Measurements from ENCODE around the gene ITGA11.

ITGA11 gene

DNA sequence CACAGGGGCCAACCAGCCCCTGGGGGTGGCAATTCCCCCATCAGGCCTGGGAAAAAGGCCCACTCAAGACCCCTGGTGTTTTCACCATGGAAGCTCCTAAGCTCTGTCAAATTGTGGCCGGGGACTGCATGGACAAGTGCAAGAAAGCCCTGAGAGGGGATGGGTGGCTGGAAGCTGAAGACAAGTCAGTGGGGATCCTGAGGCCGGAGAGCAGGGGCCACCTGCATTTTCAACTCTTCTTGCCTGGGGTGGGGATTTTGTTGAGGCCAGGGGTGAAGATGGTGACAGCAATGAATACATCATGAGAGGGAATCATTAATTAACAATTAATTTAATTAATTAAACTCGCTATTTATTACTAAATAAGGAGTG lies 120.5 kb downstream of the ITGA11 start:
- DNase-seq (ENCODE audit: low read depth, low spot score): no peak

DNA sequence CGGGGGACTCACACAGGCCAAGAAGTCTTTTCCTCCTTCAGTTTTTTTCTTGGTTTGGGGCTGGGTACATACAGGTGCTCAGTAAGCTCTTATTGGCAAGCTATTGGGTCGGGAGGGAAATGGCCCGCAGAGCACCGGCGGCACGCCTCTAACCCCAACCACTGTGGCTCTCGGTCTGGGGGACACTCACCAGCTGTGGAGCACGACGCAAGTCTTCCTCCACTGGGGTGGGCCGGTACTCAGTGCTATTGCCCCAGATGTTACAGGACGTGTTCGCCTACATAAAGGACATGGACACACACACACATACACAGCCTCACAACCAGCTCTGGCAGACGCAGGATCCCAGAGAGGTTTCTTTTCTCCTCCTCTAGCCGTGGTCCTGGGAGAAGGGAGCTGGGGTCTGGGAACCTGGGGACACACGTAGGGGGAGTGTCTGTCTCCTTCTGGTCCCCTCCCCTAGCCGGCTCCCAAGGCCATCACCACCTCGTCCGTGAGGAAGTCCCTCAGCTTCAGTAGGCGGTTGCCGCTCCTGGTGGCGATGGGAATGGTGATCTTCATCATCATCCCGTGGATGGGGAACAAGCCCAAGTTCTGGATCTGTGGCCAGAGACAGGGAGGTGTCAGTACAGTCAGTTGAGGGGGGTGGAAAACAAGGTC lies 121.0 kb downstream of the ITGA11 start:
- DNase-seq (ENCODE audit: low read depth, low spot score): no peak

DNA sequence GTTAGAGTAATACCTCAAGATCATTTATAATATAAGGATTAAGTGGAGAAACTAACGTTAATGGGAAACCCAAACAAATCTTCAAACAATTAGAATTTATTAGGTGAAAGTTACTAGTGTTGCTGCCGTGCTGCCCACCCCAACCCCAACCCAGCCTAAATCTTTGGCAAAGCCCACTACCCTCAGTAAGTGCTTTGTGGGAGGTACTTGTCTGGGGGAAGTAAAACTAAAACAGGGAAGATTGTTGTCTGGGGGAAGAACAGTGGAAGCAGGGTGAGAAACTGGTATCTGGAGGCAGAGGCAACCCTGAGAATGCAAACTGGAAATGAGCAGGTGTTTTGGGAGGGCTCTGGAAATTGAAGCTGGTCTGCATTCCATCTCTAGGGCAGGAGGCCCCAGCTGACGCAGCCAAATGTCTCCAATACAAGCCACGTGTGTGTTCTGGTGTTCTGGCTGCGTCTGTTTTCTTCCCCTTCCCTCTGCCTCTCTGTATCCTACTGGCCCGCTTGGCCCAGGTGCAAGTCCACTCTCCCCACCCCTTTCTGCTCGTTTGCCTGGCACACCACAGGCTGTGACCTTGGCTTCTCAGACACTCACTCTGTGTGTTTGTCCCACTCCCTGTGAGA lies 121.7 kb downstream of the ITGA11 start:
- no peak for DNase-seq (ENCODE audit: low read depth, low spot score)

DNA sequence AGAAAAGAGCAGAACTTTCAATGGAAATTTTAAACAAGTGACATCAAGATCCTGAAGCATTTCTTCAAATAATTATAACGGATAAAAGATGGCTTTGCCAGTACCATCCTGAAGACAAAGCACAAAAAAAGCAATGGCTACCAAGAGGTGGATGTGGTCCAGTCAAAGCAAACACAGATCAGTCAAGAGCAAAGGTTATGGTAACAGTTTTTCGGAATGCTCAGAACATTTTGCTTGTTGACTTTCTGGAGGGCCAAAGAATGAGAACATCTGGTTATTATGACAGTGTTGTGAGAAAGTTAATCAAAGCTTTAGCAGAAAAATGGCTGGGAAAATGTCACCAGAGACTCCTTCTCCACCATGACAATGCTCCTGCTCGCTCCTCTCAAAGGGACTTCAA lies 122.9 kb downstream of the ITGA11 start:
- no peak for DNase-seq (ENCODE audit: low read depth, low spot score)

DNA sequence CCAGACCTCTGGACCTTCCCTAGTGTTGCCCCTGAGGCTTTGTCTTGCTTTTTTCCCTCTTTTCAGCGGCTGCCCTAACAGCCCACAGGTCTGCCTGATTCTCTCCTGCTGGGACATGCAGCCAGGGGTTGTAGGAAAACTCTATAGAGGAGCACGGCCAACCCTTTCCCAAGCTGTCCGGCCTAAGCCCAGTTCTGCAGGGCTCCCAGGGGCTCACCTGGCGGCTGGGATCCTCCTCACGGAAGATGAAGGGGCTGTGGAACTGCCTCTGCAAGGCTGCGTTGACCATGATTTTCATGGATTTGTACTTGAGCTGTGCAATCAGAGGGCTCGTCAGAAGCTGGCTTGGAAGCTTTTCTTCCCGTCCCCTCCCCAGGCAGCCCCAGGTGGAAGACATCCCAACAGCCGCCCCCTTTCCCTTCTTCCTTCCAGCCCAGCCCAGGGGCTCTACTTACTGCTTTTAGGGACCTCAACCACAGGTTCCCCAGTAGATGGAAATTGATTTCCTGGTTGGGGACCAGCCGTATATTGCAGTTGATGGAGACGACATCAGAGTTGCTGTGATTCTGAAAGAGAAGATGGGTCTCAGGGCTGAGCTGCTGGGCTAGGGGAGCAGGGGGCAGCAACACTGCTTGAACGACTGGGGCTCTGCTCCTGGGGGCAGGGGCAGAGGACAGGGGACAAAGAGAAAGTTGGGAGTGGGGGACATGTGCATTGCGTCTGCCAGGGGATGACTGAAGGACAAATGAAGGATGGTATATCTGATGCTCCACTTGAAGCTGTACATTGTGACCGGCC lies 124.6 kb downstream of the ITGA11 start:
- DNase-seq (ENCODE audit: low read depth, low spot score): no peak

DNA sequence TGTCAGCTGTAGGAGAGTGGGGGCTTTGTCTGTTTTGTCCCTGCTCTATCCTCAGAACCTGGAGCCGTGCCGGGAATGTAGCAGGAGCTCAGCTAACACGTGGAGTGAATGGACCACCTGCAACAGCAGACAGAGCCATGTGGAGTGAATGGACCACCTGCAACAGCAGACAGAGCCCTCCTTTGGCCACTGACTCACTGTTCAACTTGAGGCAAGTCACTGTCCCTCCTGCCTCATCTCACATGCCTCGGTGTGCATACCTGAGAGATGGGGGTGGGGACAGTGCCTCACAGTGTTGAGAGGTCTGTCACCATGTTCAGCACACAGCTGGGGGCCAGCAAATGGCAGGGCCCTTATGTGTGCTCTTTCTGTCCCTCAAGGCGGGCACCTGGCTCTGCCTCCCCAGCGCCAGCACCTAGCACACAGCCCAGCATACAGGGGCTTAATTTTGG lies 126.5 kb downstream of the ITGA11 start:
- no peak for DNase-seq (ENCODE audit: low read depth, low spot score)

DNA sequence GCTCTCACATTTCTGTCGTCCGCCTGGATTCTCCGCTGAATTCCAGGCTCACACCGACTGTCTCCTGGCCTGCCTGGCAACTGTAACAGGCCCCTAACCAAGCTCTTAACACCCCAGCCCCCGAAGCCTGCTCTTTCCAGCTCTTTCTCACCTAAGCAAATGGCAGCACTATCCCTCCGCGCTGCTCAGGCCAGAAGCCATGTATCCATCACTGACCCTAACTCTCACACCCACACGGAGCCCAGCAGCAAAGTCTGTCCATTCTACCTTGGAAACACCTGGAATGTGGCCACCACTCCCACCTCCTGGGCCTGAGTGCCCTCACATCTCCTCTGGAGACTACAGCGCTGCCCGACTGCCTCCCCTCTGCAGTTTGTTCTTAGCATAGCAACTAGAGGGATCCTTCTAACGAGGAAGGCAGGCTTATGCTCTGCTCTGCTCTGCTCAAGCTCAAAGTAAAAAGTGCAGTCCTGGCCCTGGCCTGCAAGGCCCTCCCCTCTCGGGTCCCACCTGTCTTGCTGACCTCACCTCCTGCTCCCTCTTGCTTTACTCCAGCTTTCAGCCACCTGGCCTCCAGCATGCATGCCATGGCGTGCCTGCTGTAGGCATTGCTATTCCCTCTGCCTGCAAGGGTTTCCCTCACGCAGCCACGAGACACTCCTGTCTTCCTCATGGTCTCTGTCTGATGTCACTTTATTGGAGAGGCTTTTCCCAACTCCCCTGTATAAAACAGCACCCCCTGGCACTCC lies 127.2 kb downstream of the ITGA11 start:
- no peak for DNase-seq (ENCODE audit: low read depth, low spot score)

DNA sequence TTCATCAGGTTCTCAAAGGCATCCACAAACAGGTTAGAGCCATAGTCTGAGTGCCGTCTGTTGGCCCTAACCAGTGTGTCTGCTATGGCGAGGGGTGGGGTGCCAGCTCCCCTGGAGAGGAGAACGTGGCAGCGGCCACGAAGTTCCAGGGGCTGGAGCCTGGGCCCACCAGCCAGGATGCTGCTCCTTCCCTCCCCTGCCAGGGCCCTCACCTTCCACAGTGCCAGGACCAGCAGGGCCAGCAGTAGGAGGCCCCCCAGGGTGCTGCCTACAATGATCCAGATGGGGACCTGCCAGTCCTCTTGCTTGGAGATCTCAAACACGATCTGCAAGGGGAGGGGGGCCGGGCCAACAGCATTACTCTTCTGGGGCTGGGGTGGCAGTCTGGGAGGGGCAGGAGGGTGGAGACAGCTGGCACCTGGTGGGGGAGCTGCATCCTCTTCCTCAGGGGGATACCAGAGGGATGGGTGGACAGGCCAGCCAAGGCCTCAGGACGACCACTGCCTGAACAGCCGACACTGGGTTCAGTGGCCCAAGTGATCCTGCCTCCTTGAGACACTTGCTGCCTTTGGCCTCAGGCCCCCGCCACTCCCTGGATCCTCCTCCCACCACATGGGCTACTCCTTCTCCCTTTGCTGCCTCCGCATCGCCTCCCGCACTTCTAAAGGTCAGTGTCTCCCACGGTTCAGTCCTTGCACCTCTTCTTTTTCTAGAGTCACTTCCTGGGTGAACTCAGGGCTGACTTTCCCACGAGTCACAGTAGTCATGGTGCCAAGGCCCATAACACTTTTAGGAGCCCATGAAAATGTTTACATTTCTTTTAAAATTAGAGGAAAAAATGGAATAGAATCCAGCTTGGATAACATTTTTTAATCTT lies 128.2 kb downstream of the ITGA11 start:
- DNase-seq (ENCODE audit: low read depth, low spot score): no peak

DNA sequence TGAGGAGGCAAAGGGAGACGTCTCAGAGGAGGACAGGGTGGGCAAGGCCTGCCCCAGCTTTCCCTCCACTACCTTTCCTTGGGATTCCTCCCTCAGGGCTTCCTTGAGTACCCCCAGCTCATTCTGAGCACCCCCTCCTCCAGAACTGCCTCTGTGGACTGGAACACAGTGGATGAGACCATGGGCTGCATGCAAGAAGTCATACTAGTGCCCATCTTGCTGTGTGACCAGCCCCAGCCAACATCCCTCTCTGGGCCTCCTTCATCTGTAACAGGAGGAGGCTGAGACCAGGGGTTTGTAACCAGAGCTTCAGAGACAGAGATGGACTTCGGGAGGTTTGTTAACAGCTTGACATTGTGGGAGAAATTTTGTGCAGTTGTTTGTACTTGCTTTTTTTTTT lies 128.8 kb downstream of the ITGA11 start:
- DNase-seq (ENCODE audit: low read depth, low spot score): no peak

DNA sequence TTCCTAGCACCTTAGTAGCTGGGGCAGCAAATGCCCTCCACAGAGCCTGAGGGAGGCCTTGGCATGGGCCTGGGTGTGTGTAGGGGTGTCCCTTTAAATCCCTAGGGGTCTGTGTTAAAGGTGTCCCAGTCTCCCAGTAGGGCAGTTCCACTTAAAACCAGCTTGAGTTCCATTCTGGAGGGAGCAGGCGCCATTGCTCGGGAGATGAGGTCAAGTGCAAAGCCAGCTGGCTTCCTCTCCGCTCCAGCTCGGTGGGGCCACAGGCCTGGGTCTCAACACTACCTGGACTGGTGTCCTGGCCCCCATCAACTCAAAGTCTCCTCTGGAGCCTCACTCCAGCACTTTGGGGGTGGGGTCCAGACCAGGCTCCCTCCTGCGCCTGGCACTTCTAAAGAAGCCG lies 129.2 kb downstream of the ITGA11 start:
- DNase-seq (ENCODE audit: low read depth, low spot score): no peak

DNA sequence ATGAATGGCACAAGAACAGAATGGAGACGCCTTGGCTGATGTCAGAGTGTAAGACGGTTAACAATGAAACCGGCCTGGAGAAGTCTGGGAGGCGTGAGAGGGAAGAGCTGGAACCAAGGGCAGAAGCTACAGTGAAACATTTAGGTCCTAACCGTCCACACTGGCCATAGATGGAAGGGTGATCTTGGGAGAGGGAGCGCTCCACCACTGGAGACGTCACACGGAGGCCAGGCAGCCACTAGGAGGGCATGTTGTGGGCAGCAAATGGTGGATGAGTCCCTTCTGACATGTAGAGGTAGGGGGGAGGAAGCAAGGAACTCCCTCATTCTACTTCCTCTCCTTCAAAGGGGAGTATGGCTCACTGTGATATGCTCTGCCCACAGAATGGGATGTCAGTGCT lies 130.7 kb downstream of the ITGA11 start:
- no peak for DNase-seq (ENCODE audit: low read depth, low spot score)

DNA sequence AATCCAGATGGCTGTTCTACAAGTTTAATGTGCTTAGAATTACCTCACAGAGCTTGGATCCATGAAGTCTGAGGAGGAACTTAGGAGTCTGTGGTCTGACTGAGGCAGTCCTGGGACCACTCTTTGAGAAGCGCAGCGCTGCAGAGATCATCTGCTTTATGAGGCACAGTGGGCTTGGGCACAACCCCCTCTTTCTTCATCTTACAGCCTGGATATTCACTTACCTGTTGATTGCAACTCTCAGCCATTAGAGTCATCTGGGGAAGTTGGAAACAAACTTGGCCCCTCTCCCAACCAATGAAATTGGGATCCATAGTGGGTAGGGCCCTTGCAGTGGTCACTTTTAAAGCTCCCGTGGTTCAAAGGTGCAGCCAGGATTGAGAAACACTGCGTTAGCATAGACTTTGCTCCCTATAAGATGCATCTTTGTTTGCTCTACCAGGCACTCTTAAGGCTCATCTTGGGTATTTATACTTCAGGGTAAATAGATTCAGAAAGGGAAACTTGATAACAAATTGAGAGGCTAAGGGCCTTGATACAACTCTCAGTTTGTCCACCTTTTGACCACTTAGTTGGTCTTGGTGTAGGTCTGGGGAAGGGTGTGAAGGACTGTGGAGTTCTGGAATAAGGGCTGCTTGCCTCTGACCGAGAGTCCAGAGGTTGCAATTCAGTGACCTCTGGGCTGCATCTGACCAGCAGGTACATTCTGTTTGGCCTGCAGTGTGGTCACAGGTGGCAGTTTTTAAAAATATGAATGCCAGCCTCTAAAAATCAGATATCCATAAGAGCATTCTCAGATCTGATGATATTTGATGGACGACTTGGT lies 131.6 kb downstream of the ITGA11 start:
- no peak for DNase-seq (ENCODE audit: low read depth, low spot score)

DNA sequence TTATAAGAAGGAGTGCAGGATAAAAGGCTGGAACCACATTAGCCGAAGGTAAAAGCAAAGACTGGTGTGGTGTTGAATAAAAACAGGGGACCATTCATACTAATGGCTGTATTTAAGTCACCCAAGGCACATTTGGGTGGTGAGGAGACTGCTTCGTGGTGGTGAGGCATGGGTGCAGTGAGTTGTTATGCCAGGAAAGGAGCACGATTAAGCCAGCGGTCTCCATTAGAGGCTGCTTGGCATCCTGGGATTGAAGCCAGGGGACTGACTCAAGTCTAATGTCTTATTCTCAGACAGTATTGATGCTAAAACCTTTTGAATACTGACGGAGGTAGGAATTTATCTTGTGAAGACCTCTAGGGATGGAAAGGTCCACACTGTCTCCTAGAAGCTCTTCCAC lies 132.5 kb downstream of the ITGA11 start:
- no peak for DNase-seq (ENCODE audit: low read depth, low spot score)

DNA sequence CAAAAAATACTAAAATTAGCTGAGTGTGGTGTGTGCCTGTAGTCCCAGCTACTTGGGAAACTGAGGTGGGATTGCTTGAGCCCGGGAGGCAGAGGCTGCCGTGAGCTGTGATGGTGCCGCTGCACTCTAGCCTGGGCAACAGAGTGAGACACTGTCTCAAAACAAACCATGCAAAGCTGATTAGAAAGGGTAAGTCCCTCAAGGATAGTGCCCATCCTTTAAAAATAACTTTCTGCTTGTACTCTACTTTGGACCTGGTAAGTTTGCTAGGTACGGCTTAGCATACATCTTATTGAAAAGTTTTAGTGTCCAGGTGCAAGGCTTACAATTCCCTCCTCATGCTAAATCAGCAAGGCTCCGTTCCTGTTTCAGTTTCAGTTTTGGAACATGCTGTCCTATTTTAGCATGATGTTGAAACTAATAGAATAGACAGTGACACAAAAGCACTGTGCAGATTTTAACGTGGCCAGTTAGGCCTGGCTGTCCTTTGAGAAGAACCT lies 133.0 kb downstream of the ITGA11 start:
- no peak for DNase-seq (ENCODE audit: low read depth, low spot score)

DNA sequence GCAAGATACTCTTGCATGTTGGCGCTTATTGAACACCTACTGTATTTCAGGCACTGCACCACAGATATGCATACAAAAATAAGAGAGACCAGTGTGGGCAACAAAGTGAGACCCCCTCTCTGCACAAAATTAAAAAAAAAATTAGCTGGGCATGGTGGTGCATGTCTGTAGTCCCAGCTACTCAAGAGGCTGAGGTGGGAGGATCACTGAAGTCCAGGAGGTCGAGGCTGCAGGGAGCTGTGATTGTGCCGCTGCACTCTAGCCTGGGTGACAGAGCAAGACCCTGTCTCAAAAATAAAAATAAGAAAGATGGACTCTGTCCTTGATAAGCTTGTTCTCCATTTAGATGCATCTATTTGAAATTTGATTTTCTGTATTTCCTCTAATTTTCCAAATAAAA lies 133.6 kb downstream of the ITGA11 start:
- DNase-seq (ENCODE audit: low read depth, low spot score): no peak

DNA sequence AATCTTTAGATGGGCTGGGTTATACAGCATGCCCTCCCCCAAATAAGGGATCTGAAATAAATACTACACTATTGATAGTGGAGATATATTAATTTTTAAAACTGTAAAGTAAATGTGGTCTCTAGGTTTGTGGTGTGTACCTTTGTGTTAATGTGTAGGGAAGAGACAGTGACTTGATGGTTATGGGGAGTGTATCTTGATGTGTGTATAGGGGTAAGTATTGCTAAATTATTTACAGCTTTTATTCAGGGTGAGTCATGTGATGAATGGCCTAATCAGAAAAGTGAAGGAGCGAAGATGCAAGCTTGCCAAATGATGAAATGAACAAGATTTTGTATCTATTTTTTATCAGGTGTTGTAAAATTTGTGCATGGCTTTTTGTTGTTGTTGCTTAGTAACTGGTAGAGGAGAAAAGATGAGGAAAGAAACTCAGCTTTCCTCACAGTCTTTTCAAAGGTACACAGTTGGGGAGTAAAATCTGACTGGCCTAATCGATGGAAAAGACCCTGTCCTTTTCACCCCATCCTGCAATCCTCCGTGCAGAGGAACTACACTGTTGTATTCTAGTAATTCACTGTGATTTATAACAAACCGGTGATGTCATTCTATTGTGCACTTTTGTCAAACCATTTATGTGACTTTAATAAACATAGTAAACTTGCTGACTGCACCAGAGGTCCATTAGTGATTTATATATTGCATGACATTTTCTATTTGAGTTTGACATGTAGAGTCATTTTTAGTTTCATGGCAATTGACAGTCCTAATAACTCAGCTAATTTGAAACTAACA lies 136.8 kb downstream of the ITGA11 start:
- no peak for DNase-seq (ENCODE audit: low read depth, low spot score)

DNA sequence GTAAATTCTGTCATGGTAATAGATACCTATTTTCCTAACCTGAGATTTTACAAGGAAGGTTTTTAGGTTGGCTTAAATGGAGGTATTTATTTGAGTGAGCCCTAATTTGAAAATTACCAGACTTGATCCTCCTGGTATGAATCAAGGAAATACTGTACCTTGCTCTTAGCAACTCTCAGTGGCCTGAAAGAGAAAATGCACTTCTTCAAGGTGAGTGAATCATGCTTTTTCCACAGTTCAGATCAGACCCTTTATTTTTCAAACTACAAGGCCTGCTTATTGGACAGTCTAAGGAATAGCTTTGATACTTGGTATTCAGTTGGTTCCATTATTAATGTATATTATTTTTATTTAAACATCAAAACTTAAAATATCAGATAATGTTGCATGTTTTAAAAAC lies 139.0 kb downstream of the ITGA11 start:
- no peak for DNase-seq (ENCODE audit: low read depth, low spot score)

DNA sequence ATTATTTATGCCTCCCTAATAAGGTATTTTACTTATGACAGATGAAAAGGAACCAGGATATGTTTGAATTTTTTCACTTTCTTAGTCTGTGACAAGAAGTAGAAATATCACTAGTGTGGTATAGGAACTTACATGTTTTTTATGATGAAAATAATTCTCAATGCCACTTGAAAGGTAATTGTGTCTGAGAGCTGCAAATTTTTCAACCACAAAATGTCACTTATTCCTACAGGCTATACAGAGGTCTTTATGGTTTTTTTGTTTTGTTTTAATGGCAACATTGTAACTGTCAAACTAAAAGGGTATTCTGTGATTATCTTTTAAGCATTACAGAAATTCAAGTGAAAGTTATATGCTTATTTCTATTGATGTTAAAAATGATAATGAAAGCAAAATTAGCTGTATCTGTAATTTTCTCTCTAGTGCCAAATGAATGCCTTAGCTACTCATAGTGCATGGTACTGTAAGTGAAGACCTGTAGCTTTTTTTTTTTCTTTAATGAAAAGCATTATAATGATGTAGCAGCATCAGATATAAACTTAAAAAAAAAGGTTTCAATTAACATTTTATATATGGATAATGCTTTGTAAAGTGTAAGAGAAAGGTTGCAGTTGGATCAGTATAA lies 139.7 kb downstream of the ITGA11 start:
- no peak for DNase-seq (ENCODE audit: low read depth, low spot score)

DNA sequence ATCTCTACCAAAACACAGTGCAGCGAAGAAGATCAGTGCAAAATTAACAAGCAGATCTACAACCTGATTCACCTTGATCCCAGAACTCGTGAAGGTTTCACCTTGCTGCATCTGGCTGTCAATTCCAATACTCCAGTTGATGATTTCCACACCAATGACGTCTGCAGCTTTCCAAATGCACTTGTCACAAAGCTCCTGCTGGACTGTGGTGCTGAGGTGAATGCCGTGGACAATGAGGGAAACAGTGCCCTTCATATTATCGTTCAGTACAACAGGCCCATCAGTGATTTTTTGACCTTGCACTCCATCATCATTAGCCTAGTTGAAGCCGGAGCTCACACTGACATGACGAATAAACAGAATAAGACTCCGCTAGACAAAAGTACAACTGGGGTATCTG lies 141.2 kb downstream of the ITGA11 start:
- DNase-seq (ENCODE audit: low read depth, low spot score): no peak
